Thyroid gland (tissue), 4 donors: ENCODE measurements around the gene ETV6. TPM values are rescaled to one million over a fixed set of nuclear protein-coding genes. Genes with fewer than 3 reads are reported as not detected.

Experiments
- DNase-seq, 2 donors: peaks; one replicate each; pipeline ENCODE4 v3.0.0-alpha.2; 2019
- H3K27ac ChIP-seq, 3 donors: fragments of 200-600 bp; sonication (generic); 1 replicate in 2 of 3; 2 replicates in 1 of 3; pipeline ENCODE4 v1.5.1; 2016 to 2019; ENCODE audit warnings: mild to moderate bottlenecking in 1 of 3, moderate library complexity in 1 of 3
- H3K27me3 ChIP-seq: fragments of 200-600 bp; sonication (generic); one replicate; pipeline ENCODE4 v1.5.1; 2019
- H3K36me3 ChIP-seq, 2 donors: fragments of 200-600 bp; sonication (generic); one replicate each; pipeline ENCODE4 v1.5.1; 2016 to 2019
- H3K4me1 ChIP-seq, 2 donors: fragments of 200-600 bp; sonication (generic); one replicate each; pipeline ENCODE4 v1.5.1; 2017 to 2019
- H3K4me3 ChIP-seq, 3 donors: fragments of 200-600 bp; sonication (generic); replicated peaks in 1 of 3; 1 replicate in 2 of 3; 2 replicates in 1 of 3; pipeline ENCODE4 v1.5.1; 2016; ENCODE audit warnings: mild to moderate bottlenecking in 1 of 3
- H3K9me3 ChIP-seq: fragments of 200-600 bp; sonication (generic); one replicate; pipeline ENCODE4 v1.5.1; 2017
- POLR2A ChIP-seq, 2 donors: fragments of 450-650 bp; IDR thresholded peaks; one replicate each; pipeline ENCODE4 v1.6.1; 2017; ENCODE audit warnings: antibody characterized with exemption in 2 of 2, mild to moderate bottlenecking in 2 of 2, moderate library complexity in 1 of 2
- WGBS, 2 donors: methylation state at CpG; one replicate each; pipeline ENCODE4 v1.1.5; 2017; 5-methylcytosine and 5-hydroxymethylcytosine counted together
- intact Hi-C: fragments of 100-400 bp; cut with DNase I; formaldehyde crosslinking; loops from one replicate; pipeline ENCODE4 v1.15.1; 2023
- total RNA-seq, 4 donors: library from RNA; depleted of rRNA; stranded (reverse); fragments of >200 nt; gene quantifications; one replicate each; pipeline ENCODE4 v1.2.3, GENCODE V29; 2016
- TF ChIP-seq, protein P1 (sequence below), 6 experiments: fragments of 200-600 bp in 3 of 6; fragments of 450-650 bp in 3 of 6; sonication (generic) in 3 of 6; IDR thresholded peaks; one replicate each; pipeline ENCODE4 v1.5.1; 2016 to 2019; ENCODE audit warnings: antibody characterized with exemption in 6 of 6, mild to moderate bottlenecking in 2 of 6, inconsistent platforms in 1 of 6, moderate library complexity in 1 of 6

The ETV6 gene
- total RNA-seq, 4 donors from 2014 or later, result 16.6 to 35.6 (median 17.2) TPM

DNA sequence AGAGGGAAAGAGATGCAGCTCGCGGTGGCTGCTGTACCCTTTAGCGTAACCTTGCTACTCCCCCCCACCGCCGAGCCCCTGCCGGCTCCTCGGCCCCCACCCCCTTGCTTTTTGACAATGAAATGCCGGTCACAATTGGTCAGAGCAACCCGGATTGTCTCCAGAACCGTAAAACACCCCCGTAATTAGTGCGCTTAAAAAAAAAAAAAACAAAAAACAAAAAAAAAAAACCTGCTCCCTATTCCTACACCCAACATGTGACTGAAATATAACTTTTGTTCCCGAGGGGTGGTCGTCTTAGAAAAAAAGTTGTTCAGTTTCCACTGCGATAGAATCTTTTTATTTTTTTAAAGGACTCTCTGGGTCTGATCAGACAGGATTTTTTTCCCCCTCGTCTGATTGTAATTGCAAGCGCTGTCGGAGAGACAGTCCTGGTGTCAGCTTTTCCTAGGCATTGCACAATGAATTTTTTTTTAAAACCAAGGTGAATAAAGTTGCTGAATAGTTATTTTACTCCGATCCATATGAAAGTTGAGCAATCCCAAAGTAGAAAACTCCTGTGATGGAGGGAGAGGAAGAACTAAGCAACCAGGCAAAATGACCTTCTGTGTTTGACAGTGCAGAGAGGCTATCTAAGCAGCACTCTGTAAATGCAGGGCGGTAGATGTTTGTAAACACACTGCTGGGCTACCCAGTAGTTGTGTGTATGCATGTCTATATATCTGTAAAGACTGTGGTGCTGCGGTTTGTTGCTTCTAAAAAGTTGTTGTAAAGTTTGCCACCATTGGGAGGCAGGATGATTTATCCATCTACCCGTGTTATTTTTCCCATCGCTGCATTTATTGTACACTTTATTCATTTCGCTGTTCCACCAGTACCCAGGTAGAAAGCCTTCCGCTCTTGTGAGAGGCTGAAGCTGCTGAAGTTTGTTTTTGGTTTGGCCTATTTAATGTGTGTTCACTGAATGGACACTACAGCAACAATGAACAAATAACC is 1.1 kb downstream of the ETV6 start:
- H3K4me3 ChIP-seq, result peak overlapping the region; percentile 23 to 75 (median 63)
- DNase-seq, result no peak
- no peaks in the 10 kb centered on the region for H3K27me3 ChIP-seq
- intact Hi-C loops, result no loop called here
- H3K36me3 ChIP-seq, result no peaks in the 10 kb centered on the region
- peaks cover 35 to 38% of the 10 kb centered on the region in 2 donors for H3K4me1 ChIP-seq
- H3K27ac ChIP-seq, result peak overlapping the region; percentile 95 to 98 (median 98)
- WGBS, 2 donors, result 1% methylated on average over 25 of the region's 25 CpGs
- H3K9me3 ChIP-seq, result no peaks in the 10 kb centered on the region
- peak in 1 of 2 donors; percentile 33 for TF ChIP-seq POLR2A (IDR thresholded peaks at IDR 0.05)
- TF ChIP-seq, protein P1, sequence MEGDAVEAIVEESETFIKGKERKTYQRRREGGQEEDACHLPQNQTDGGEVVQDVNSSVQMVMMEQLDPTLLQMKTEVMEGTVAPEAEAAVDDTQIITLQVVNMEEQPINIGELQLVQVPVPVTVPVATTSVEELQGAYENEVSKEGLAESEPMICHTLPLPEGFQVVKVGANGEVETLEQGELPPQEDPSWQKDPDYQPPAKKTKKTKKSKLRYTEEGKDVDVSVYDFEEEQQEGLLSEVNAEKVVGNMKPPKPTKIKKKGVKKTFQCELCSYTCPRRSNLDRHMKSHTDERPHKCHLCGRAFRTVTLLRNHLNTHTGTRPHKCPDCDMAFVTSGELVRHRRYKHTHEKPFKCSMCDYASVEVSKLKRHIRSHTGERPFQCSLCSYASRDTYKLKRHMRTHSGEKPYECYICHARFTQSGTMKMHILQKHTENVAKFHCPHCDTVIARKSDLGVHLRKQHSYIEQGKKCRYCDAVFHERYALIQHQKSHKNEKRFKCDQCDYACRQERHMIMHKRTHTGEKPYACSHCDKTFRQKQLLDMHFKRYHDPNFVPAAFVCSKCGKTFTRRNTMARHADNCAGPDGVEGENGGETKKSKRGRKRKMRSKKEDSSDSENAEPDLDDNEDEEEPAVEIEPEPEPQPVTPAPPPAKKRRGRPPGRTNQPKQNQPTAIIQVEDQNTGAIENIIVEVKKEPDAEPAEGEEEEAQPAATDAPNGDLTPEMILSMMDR (IDR thresholded peaks at IDR 0.05), result peak in 1 of 6 experiments; percentile 3

GRCh38 chr12:11651381-11651780 is 1.9 kb downstream of the ETV6 start:
- intact Hi-C loops, result no loop called here
- TF ChIP-seq POLR2A (IDR thresholded peaks at IDR 0.05), result no peak
- TF ChIP-seq, protein P1 (IDR thresholded peaks at IDR 0.05), result no peak
- DNase-seq, result no peak
- WGBS, 2 donors, result 71 to 79% methylated on average over 4 of the region's 4 CpGs
- H3K36me3 ChIP-seq, result no peaks in the 10 kb centered on the region
- H3K4me3 ChIP-seq, result peak overlapping the region in 2 of 3 donors; percentile 23 to 75
- no peaks in the 10 kb centered on the region for H3K9me3 ChIP-seq
- H3K27me3 ChIP-seq, result no peaks in the 10 kb centered on the region
- H3K4me1 ChIP-seq, result peaks cover 43 to 46% of the 10 kb centered on the region in 2 donors
- H3K27ac ChIP-seq, result peak overlapping the region; percentile 95 to 98 (median 98)

- no peak for TF ChIP-seq POLR2A (IDR thresholded peaks at IDR 0.05)
- intact Hi-C loops, result no loop called here
- peak overlapping the region in 1 of 3 donors; percentile 8 for H3K4me3 ChIP-seq
- no peaks in the 10 kb centered on the region for H3K36me3 ChIP-seq
- no peak for DNase-seq
- no peaks in the 10 kb centered on the region for H3K27me3 ChIP-seq
- H3K27ac ChIP-seq, result peak overlapping the region; percentile 56 to 98 (median 95)
- H3K4me1 ChIP-seq, result peaks cover 43 to 49% of the 10 kb centered on the region in 2 donors
- 38 to 47% methylated on average over 6 of the region's 6 CpGs for WGBS, 2 donors
- H3K9me3 ChIP-seq, result no peaks in the 10 kb centered on the region
Measured at GRCh38 chr12:11651785-11652184, 2.3 kb downstream of the ETV6 start.

DNA sequence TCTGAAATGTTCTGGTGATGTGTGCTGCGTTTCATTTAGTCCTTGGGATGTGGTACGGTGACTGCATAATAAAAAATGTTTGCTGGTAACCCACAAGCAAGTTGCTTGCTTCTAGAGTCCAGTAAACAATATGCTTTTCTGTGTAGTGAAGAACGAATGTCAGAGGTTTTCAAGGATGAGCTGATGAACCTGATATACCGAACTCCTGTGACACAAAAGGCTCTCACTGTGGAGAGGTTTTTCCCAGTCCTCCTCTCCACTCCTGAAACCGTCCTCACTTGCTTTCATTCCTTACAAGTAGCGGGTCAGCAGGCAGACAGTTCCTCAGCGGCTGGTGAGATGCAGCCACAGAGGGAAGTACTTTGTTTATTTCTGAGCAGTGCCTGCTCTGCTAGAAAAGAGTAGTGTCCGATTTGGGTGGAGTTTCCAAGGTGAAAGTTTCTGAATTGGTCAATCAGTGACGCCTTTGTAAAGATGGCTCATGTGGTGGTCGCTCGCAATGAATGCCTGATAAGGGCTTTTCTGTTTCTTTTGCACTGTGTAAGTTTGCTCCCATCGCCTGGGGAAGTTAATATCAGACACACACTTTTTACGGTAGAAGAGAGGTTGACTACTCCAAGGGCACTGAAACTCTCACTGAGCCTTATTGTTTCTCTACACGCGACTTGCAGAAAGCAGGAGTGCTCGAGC is 3.0 kb downstream of the ETV6 start:
- TF ChIP-seq, protein P1 (IDR thresholded peaks at IDR 0.05), result no peak
- peak in 1 of 2 donors; percentile 48 for TF ChIP-seq POLR2A (IDR thresholded peaks at IDR 0.05)
- Histone ChIP-seq H3K4me3 (peak overlapping the region in 1 of 3 donors; percentile 8), H3K27ac (peak overlapping the region; percentile 56 to 98 (median 95)), H3K4me1 (peaks cover 50 to 56% of the 10 kb centered on the region in 2 donors), H3K9me3 (no peaks in the 10 kb centered on the region), H3K27me3 (no peaks in the 10 kb centered on the region), H3K36me3 (no peaks in the 10 kb centered on the region)
- intact Hi-C loops, result no loop called here
- 12% methylated on average over 16 of the region's 16 CpGs for whole genome bisulfite sequencing, 2 donors
- DNase-seq, result peak; percentile 50 to 56

DNA sequence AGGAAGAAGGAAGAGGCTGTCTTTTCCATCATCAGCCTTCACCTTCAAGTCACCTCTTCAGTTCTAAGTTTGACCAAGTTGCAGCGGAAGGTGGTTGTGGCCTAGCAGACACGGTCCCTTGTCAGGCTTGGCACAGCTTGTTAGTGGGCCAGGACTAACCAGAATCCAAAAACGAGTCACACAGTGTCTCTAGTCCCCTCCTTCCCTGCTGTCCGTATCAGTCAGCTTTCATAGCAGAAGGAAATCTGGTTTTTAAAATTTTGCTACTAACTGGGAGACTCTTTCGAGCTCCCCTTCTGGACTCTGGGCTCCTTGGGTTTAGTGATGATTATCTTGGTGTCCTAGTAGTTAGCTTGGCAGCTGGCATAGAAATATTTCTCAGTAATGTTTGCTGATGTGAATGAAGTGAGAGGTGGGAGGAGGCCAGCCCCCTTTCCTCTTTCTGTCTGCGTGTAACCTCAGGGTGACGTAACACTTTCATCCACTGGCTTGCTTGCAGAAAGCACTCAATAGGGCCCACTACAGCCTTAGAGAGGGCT is 3.8 kb downstream of the ETV6 start:
- no peaks in the 10 kb centered on the region for H3K9me3 ChIP-seq
- peak overlapping the region; percentile 56 to 98 (median 95) for H3K27ac ChIP-seq
- DNase-seq, result peak in 1 of 2 donors; percentile 36
- TF ChIP-seq, protein P1 (IDR thresholded peaks at IDR 0.05), result no peak
- no peak for TF ChIP-seq POLR2A (IDR thresholded peaks at IDR 0.05)
- 63 to 67% methylated on average over 7 of the region's 7 CpGs for WGBS, 2 donors
- H3K4me3 ChIP-seq, result no peak overlapping the region
- peaks cover 54 to 64% of the 10 kb centered on the region in 2 donors for H3K4me1 ChIP-seq
- no peaks in the 10 kb centered on the region for H3K27me3 ChIP-seq
- no peaks in the 10 kb centered on the region for H3K36me3 ChIP-seq
- intact Hi-C loops, result no loop called here
